ENCODE data around the gene SLC24A3. TPM values are rescaled to one million over a fixed set of nuclear protein-coding genes. Genes with fewer than 3 reads are reported as not detected.

SLC24A3 gene
- total and polyA plus RNA-seq, 2 of the 13 experiments (the other 11 are each of a cell fraction or from before 2014, with no cell fraction given) = not detected

DNA sequence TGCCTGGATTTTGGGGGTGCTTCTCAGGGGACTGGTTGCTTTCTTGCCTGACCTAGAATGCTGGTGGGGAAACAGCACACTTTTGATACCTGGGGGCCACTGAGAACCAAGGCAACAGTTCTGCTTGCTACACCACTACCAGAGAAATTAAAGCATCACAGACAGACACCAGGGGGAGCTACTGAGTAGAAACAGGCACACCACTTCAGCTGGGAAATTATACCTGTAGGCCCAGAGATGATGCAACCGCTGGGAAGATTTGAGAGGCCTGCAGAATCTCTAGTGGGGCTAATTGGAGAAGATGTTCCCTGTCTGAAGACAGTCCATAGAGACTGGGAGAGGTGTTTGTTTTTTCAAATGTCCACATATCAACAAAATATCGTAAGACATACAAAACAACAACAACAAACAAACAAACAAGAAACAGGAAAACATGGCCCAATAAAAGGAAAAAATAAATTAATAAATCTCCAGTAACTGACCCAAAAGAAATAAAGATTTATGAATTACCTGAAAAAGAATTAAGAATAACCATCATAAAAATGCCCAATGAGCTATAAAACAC lies 416.2 kb downstream of the SLC24A3 start (continued):
- 0 out of 2 replicates have a peak, but pooled peaks have one; percentile 34 for TF ChIP-seq THAP11 (CRISPR knock-in tag; IDR thresholded peaks at IDR 0.05)
- TF ChIP-seq ZNF550 (CRISPR knock-in tag; IDR thresholded peaks at IDR 0.05; ENCODE audit: borderline replicate concordance) = no peak
- TF ChIP-seq SP140L (CRISPR knock-in tag; IDR thresholded peaks at IDR 0.05; ENCODE audit: borderline replicate concordance) = no peak
- TF ChIP-seq PHF5A (CRISPR knock-in tag; IDR thresholded peaks at IDR 0.05; ENCODE audit: low read depth, unreplicated experiment) = no peak
- 0 out of 2 replicates have a peak, but pooled peaks have one; percentile 17 for TF ChIP-seq ZNF501 (CRISPR knock-in tag; IDR thresholded peaks at IDR 0.05)
- no peak for TF ChIP-seq ELF1 (CRISPR knock-in tag; IDR thresholded peaks at IDR 0.05)
- TF ChIP-seq ERF (CRISPR knock-in tag; IDR thresholded peaks at IDR 0.05) = 0 out of 2 replicates have a peak, but pooled peaks have one; percentile 42
- TF ChIP-seq, protein P1, sequence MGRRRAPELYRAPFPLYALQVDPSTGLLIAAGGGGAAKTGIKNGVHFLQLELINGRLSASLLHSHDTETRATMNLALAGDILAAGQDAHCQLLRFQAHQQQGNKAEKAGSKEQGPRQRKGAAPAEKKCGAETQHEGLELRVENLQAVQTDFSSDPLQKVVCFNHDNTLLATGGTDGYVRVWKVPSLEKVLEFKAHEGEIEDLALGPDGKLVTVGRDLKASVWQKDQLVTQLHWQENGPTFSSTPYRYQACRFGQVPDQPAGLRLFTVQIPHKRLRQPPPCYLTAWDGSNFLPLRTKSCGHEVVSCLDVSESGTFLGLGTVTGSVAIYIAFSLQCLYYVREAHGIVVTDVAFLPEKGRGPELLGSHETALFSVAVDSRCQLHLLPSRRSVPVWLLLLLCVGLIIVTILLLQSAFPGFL (CRISPR knock-in tag; IDR thresholded peaks at IDR 0.05) = no peak
- TF ChIP-seq, protein P2, sequence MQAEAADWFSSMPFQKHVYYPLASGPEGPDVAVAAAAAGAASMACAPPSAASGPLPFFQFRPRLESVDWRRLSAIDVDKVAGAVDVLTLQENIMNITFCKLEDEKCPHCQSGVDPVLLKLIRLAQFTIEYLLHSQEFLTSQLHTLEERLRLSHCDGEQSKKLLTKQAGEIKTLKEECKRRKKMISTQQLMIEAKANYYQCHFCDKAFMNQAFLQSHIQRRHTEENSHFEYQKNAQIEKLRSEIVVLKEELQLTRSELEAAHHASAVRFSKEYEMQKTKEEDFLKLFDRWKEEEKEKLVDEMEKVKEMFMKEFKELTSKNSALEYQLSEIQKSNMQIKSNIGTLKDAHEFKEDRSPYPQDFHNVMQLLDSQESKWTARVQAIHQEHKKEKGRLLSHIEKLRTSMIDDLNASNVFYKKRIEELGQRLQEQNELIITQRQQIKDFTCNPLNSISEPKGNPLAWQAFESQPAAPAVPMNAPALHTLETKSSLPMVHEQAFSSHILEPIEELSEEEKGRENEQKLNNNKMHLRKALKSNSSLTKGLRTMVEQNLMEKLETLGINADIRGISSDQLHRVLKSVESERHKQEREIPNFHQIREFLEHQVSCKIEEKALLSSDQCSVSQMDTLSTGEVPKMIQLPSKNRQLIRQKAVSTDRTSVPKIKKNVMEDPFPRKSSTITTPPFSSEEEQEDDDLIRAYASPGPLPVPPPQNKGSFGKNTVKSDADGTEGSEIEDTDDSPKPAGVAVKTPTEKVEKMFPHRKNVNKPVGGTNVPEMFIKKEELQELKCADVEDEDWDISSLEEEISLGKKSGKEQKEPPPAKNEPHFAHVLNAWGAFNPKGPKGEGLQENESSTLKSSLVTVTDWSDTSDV (CRISPR knock-in tag; IDR thresholded peaks at IDR 0.05) = no peak
- TF ChIP-seq HOXA5 (CRISPR knock-in tag; IDR thresholded peaks at IDR 0.05) = peak; percentile 69
- TF ChIP-seq, protein P3, sequence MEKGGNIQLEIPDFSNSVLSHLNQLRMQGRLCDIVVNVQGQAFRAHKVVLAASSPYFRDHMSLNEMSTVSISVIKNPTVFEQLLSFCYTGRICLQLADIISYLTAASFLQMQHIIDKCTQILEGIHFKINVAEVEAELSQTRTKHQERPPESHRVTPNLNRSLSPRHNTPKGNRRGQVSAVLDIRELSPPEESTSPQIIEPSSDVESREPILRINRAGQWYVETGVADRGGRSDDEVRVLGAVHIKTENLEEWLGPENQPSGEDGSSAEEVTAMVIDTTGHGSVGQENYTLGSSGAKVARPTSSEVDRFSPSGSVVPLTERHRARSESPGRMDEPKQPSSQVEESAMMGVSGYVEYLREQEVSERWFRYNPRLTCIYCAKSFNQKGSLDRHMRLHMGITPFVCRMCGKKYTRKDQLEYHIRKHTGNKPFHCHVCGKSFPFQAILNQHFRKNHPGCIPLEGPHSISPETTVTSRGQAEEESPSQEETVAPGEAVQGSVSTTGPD (CRISPR knock-in tag; IDR thresholded peaks at IDR 0.05) = no peak
- TF ChIP-seq, protein P4, sequence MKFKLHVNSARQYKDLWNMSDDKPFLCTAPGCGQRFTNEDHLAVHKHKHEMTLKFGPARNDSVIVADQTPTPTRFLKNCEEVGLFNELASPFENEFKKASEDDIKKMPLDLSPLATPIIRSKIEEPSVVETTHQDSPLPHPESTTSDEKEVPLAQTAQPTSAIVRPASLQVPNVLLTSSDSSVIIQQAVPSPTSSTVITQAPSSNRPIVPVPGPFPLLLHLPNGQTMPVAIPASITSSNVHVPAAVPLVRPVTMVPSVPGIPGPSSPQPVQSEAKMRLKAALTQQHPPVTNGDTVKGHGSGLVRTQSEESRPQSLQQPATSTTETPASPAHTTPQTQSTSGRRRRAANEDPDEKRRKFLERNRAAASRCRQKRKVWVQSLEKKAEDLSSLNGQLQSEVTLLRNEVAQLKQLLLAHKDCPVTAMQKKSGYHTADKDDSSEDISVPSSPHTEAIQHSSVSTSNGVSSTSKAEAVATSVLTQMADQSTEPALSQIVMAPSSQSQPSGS (CRISPR knock-in tag; IDR thresholded peaks at IDR 0.05) = peak; percentile 74
- peak; percentile 86 for TF ChIP-seq SMC3 (IDR thresholded peaks at IDR 0.05; ENCODE audit: low read length)
- TF ChIP-seq SOX13 (IDR thresholded peaks at IDR 0.05) = no peak
- peak in 1 of 2 experiments; percentile 24; a peak in 1 of 4 replicates for TF ChIP-seq SOX13 (CRISPR knock-in tag; conservative IDR thresholded peaks at IDR 0.05 in 1 of 2, IDR thresholded peaks at IDR 0.05 in 1 of 2)
- no peak for TF ChIP-seq ZNF674 (CRISPR knock-in tag; IDR thresholded peaks at IDR 0.05; ENCODE audit: low read depth)
- TF ChIP-seq CBFB (CRISPR knock-in tag; IDR thresholded peaks at IDR 0.05) = no peak
- TF ChIP-seq HOXA3 (CRISPR knock-in tag; IDR thresholded peaks at IDR 0.05) = no peak
- TF ChIP-seq, protein P5, sequence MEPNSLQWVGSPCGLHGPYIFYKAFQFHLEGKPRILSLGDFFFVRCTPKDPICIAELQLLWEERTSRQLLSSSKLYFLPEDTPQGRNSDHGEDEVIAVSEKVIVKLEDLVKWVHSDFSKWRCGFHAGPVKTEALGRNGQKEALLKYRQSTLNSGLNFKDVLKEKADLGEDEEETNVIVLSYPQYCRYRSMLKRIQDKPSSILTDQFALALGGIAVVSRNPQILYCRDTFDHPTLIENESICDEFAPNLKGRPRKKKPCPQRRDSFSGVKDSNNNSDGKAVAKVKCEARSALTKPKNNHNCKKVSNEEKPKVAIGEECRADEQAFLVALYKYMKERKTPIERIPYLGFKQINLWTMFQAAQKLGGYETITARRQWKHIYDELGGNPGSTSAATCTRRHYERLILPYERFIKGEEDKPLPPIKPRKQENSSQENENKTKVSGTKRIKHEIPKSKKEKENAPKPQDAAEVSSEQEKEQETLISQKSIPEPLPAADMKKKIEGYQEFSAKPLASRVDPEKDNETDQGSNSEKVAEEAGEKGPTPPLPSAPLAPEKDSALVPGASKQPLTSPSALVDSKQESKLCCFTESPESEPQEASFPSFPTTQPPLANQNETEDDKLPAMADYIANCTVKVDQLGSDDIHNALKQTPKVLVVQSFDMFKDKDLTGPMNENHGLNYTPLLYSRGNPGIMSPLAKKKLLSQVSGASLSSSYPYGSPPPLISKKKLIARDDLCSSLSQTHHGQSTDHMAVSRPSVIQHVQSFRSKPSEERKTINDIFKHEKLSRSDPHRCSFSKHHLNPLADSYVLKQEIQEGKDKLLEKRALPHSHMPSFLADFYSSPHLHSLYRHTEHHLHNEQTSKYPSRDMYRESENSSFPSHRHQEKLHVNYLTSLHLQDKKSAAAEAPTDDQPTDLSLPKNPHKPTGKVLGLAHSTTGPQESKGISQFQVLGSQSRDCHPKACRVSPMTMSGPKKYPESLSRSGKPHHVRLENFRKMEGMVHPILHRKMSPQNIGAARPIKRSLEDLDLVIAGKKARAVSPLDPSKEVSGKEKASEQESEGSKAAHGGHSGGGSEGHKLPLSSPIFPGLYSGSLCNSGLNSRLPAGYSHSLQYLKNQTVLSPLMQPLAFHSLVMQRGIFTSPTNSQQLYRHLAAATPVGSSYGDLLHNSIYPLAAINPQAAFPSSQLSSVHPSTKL (CRISPR knock-in tag; IDR thresholded peaks at IDR 0.05) = peak; percentile 49
- TF ChIP-seq CEBPG (CRISPR knock-in tag; IDR thresholded peaks at IDR 0.05) = peak; percentile 98
- TF ChIP-seq PHF8 (CRISPR knock-in tag; IDR thresholded peaks at IDR 0.05) = no peak
